HL-60 (cell line): Measurements from ENCODE around the gene GNPTAB.

Source experiments
- DNase-seq, 2 experiments: peaks; one replicate each; pipeline ENCODE4 v3.0.0-alpha.2; 2010 to 2020; ENCODE audit warnings: low read depth in 1 of 2, low spot score in 1 of 2
- H3K27ac ChIP-seq: fragments of 250-450 bp; sonication (Bioruptor Pico); replicated peaks from 2 replicates; pipeline ENCODE4 v1.5.1; 2020; ENCODE audit warnings: mild to moderate bottlenecking, moderate library complexity
- H3K27me3 ChIP-seq: fragments of 250-450 bp; sonication (Bioruptor Pico); 2 replicates; pipeline ENCODE4 v1.5.1; 2021; ENCODE audit warnings: mild to moderate bottlenecking, moderate library complexity; ENCODE audit not compliant: insufficient read depth, poor library complexity, severe bottlenecking
- H3K4me3 ChIP-seq: replicated peaks from 2 replicates; pipeline ENCODE4 v1.5.1; 2011; ENCODE audit warnings: mild to moderate bottlenecking, control low read depth, low read length; ENCODE audit not compliant: insufficient read depth
- CTCF ChIP-seq: IDR thresholded peaks from one replicate; pipeline ENCODE4 v1.5.1; 2011; ENCODE audit warnings: low read length, control low read depth, inconsistent platforms; ENCODE audit not compliant: insufficient read depth
- GABPA ChIP-seq: IDR thresholded peaks from 2 replicates; pipeline ENCODE4 v1.6.1; 2012; ENCODE audit warnings: low read depth
- POLR2AphosphoS5 ChIP-seq: IDR thresholded peaks from 2 replicates; pipeline ENCODE4 v1.6.1; 2012; ENCODE audit warnings: low read depth
- REST ChIP-seq: IDR thresholded peaks from 2 replicates; pipeline ENCODE4 v1.6.1; 2012; ENCODE audit warnings: low read depth; ENCODE audit not compliant: insufficient replicate concordance
- SPI1 ChIP-seq: IDR thresholded peaks from 2 replicates; pipeline ENCODE4 v1.6.1; 2012; ENCODE audit warnings: low read depth, mild to moderate bottlenecking, borderline replicate concordance

The GNPTAB gene

GRCh38 chr12:101779200-101779599 lies 51.6 kb downstream of the GNPTAB start:
- Histone ChIP-seq H3K4me3 (no peak overlapping the region), H3K27me3 (no peaks in the 10 kb centered on the region), H3K27ac (no peak overlapping the region)
- TF ChIP-seq CTCF (no peak), GABPA (no peak), SPI1 (no peak), REST (no peak), POLR2AphosphoS5 (no peak)
- DNase-seq = no peak

GRCh38 chr12:101777978-101778377 lies 52.8 kb downstream of the GNPTAB start:
- TF ChIP-seq GABPA (no peak), POLR2AphosphoS5 (no peak), CTCF (no peak), SPI1 (no peak), REST (no peak)
- H3K27ac ChIP-seq = no peak overlapping the region
- H3K4me3 ChIP-seq = no peak overlapping the region
- DNase-seq = no peak
- H3K27me3 ChIP-seq = no peaks in the 10 kb centered on the region

GRCh38 chr12:101777485-101777884 lies 53.3 kb downstream of the GNPTAB start:
- no peaks in the 10 kb centered on the region for H3K27me3 ChIP-seq
- TF ChIP-seq CTCF (no peak), POLR2AphosphoS5 (no peak), SPI1 (no peak), REST (no peak), GABPA (no peak)
- H3K4me3 ChIP-seq = no peak overlapping the region
- peak in 1 of 2 experiments; percentile 42 for DNase-seq
- H3K27ac ChIP-seq = peak overlapping the region; percentile 45
